GM18870 (cell line): ENCODE measurements around the gene LKAAEAR1.
"Not testable (repeated sequence)": the region's sequence is repeated elsewhere in the genome, so short reads cannot be mapped to it uniquely, and the experiment has no call there.

Experiments used
- ATAC-seq: cut with Tn5 transposase; IDR thresholded peaks from one replicate; pipeline ENCODE4 v1.9.1; 2021; ENCODE audit warnings: moderate library complexity; ENCODE audit not compliant: unreplicated experiment

The LKAAEAR1 gene, protein sequence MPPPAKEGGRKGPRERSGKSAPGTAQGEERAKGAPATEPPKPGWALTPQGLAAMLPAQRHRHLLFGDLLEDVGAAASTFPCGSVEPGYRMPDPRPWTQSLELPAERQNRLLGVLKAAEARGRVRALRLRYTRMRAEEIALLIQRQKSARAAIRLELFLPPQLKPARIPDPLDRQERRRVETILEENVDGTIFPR

DNA sequence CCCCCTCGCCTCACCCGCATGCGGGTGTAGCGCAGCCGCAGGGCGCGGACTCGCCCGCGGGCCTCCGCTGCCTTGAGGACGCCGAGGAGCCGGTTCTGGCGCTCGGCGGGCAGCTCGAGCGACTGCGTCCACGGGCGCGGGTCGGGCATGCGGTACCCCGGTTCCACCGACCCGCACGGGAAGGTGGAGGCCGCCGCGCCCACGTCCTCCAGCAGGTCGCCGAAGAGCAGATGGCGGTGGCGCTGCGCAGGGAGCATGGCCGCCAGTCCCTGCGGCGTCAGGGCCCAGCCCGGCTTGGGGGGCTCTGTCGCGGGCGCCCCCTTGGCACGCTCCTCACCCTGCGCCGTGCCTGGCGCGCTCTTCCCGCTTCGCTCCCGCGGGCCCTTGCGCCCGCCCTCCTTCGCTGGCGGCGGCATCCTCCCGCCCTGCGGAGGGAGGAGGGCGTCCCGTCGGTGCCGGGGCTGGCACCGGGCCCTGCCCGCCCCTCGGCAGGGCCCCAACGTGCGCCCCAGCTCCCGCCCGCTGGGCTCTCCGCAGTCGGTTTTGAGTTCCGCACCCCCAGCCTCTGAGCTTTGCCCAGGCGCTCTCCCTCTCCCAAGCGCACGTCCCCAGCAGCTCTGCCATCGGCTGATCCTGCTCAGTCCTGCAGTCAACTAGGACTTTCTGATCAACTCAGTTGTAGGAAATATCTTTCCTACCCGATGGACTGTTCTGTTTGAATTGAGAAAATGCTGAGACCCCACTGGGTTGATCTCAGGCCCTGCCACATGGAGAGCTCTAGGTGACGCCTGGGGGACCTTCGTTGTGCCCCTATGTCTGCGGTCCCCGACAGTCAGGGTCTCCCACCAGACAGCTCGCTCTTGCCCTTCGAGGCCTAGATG is at the start of gene LKAAEAR1:
Gene LKAAEAR1 (minus strand): TSS at position 595 of the 881 bp plus-strand sequence. CDS start 179 bp downstream, at position 416.
- ATAC-seq = no peak

DNA sequence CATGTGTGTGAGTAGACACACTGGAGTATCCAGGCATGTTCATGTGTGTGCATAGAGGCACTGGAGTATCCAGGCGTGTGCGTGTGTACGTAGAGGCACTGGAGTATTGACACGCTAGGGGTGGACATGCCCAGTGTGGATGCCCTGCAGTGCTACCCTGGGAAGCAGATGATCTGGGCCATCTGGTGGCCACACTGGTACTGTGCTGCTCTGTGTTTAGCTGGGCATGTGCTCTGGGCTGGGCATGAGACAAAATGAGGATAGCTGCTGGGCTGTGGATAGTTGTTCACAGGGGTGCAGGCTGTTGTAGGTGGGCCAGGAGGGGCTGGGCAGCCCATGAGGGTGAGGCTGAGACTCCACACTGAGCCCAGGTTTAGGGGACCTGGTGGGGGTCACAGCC is 47.2 kb upstream of the LKAAEAR1 start:
- ATAC-seq = no peak

DNA sequence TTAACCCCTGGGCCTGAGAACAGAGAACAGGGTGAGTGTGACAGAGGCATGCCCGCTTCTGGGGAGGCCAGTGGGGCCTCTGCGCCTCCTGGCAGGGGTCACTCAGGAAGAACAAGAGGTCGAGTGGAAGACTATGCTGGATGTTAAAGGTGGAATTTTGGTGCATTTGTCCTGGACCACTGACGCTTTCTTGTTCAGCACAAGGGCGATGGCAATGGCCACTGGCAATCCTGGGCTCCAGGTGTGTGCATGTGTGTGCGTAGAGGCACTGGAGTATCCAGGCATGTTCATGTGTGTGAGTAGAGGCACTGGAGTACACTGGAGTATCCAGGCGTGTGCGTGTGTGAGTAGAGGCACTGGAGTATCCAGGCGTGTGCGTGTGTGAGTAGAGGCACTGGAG is 46.7 kb upstream of the LKAAEAR1 start:
- ATAC-seq = no peak

DNA sequence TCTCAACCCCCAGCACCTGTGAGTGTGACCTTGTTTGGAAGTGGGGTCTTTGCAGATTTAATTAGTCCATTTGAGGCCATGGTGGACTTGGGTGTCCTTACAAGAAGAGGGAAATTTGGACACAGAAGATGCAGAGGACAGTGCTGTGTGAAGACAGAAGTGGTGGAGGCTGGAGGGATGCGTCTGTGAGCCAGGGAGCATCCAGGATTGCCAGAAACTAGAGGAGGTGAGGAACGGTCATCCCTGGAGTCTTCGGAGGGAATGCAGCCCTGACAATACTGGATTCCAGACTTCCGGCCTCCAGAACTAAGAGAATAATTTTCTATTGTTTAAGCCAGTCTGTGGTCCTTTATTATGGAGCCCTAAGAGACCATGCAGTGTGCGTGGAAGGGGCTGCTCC is 46.1 kb upstream of the LKAAEAR1 start:
- ATAC-seq = no peak

DNA sequence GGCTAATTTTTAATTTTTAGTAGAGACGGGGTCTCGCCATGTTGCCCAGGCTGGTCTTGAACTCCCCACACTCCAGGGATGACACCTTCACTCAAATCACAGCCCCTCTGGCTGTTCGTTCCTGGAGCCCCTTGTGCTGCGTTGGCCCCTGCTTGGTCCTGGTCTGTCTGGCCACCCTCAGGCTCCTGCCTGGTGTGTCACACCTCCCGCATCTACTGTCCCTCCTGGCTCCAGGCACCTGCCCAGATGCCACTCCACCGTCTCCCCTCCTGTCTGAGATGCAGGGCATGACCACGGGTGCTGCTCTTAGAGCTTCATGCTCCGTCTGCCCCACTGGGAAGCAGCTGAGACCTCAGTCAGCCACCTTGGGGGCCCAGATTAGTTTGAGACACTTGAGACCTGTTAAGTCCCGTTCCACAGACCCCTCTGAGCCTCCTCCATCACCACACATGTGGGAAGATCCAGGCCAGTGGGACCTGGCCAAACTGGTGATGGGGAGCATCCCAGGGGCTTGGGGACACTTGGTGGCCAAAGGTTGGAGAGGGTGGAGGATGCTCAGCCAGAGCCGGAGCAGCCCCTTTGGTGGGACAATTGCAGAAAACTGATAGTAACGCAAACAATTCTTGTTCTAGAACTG is 45.1 kb upstream of the LKAAEAR1 start:
- ATAC-seq = no peak

DNA sequence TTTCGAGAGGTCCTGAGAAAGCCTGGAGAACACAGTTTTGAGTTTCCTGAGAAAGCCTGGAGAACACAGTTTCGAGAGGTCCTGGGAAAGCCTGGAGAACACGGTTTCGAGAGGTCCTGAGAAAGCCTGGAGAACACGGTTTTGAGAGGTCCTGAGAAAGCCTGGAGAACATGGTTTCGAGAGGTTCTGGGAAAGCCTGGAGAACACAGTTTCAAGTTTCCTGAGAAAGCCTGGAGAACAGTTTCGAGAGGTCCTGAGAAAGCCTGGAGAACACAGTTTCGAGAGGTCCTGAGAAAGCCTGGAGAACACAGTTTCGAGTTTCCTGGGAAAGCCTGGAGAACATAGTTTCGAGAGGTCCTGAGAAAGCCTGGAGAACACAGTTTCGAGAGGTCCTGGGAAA is 39.3 kb upstream of the LKAAEAR1 start:
- not testable (repeated sequence) for ATAC-seq

DNA sequence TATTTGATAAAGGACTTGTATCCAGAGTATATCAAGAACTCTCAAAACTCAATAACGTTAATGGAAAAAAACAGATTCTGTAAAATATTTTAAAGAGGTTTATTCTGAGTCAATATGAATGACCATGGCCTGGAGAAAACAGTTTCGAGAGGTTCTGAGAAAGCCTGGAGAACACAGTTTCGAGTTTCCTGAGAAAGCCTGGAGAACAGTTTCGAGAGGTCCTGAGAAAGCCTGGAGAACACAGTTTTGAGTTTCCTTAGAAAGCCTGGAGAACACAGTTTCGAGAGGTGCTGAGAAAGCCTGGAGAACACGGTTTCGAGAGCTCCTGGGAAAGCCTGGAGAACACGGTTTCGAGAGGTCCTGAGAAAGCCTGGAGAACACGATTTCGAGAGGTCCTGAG is 38.7 kb upstream of the LKAAEAR1 start:
- ATAC-seq = not testable (repeated sequence)

DNA sequence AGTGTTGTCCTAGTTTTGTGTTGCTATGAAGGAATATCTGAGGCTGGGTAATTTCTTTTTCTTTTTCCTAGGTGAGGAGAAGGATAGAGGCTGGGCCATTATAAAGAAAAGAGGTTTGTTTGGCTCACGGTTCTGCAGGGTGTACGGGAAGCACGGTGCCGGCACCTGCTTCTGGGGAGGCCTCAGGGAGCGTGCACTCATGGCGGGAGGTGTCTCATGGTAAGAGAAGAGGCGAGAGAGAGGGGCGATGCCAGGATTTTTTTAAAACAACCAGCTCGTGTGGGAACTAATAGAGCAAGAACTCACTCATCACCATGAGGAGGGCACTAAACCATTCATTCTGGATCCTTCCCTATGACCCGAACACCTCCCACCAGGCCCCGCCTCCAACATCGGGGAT is 37.4 kb upstream of the LKAAEAR1 start:
- no peak for ATAC-seq

DNA sequence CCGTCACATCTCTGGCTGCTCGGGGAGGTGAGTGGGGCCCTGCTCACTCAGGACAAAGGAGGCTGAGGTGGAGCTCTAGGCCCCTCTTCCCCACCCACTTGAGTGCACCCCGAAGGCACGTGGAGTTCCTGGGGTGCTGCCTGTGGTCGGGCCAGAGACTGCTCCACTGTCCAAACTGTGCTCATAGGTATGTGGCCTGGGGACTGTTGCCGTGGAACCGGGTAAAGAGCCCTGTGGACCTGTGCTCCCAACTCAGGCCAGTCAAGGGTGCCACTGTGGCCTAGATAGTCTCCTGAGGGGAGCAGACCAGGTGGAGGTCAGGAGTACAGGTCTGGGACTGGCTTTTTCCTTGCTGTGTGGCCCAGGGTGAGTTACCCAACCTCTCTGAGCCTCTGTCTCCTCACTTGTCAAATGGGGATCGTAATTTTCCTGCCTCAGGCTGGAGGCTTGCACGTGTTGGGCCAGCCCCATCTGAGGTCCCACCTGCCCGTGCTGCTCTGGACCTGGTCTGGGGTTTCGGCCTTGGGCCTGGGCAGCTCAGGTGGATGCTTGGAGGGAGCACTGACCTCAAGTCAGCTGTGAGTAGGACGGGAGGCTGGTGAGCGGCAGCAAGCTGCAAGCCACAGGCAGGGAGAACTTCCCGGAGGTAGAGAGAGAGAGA is 35.6 kb upstream of the LKAAEAR1 start:
- ATAC-seq = no peak

DNA sequence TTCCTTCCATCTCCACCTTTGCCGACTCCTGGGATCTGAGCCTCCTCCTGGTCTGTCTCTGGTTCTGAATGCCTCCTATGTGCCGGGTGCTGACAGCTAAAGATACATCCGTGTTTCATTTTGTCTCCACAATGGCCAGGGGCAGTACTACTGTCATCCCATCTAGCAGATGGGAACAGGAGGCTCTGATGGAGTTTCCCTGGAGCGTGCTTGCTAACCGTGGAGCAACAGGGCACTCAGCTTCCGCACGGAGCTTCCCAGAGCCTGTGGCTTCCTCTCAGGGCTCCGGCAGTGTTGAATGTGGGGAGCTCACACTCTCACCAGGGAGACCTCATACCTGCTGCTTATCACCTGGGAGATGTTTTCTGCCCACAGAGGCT is 35.1 kb upstream of the LKAAEAR1 start:
- no peak for ATAC-seq

DNA sequence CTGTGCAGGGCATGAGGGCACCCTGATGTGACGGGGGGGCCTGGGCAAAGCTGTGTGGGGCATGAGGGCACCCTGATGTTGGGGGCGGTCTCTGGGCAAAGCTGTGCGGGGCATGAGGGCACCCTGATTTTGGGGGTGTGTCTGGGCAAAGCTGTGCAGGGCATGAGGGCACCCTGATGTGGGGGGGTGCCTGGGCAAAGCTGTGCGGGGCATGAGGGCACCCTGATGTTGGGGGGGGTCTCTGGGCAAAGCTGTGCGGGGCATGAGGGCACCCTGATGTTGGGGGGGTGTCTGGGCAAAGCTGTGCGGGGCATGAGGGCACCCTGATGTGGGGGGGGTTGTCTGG is 33.2 kb upstream of the LKAAEAR1 start:
- ATAC-seq = not testable (repeated sequence)

DNA sequence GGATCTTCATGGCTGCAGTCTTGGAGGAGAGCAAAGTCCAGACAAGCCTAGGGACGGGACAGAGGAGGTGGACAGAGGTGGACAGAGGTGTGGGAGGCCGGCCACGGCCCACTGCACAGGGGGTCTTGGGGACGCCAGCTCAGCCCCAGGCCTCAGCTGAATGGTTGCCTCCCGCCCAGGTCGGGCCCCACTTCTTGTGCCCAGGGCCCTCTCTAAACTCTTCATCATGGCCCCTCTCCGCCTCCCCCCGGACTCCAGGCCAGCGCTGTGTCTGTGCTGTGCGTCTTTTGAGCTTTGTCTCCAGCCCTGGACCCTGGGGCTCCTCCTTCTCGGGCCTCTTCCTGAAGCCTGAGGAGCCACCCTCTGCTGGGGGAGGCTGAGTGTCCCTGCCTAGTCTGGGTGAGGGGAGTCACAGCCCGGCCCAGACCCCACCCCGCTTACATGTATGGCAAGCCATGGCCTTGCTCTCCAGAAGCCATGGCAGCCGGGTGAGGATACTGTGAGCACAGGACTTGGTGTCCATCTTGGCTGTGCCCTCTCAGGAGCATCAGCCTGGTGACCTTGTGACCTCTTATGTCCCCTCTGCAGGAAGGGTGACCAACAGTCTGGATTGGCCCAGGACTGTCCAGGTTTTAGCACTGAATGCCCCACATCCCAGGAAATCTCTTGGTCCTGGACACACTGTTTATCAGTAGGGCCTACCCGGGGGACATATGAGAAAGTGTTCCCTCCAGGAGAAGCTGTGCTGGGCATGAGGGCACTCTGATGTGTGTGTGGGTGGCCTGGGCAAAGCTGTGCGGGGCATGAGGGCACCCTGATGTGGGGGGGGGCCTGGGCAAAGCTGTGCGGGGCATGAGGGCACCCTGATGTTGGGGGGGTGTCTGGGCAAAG is 32.6 kb upstream of the LKAAEAR1 start:
- ATAC-seq = no peak

DNA sequence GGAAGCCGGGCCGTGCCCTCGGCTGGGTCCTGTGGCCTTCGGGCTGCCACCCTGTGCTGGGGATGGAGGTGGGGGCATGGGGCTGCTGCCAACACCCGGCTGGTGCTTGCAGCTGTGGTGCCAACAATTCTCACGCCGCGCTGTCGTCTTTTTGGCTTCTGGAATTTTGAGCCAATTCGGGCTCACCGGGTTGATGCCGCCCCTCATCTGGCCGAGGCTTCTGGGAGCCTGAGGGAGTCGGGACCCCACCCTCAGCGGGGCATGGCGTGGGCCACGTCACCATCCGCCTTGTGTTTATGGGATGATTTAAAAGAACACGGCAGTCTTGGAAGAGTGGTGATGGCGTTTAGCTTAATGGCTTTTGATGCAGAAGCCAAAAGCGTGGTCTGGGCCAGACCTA is 31.8 kb upstream of the LKAAEAR1 start:
- no peak for ATAC-seq

DNA sequence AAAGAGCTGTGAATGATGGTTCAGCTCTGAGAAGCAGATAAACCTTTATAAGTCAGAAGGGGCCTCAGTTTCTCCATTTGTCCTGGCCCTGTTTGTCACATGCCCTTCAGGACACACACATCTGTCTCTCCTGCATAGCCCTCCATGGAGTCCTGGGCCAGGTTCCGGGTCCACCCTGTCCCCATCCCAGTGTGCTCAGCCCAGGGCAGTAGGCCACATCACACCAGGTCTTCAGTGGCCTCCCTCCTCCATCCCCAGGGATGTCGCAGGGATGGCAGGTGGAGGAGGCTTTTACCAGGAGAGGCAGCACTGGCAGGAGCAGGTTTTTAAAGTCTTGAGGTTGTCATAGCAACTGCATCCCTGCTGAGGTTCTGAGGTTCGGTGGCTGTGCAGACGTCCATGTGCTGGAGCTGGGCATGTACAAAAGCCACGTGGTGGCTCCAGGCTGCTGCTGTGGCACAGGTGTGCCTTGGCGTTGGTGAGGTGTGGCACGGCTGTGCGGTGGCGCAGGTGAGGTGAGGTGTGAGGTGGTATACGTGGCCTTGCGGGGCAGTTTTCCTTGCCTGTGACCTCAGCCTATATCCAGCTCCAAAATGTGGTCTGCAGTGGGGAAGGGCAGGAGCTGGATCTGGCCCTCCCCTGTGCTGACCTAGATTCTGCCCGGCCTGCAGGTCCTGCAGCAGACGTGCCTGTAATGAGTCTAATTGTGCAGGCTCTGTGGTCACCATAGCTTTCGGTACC is 31.1 kb upstream of the LKAAEAR1 start:
- ATAC-seq = no peak

DNA sequence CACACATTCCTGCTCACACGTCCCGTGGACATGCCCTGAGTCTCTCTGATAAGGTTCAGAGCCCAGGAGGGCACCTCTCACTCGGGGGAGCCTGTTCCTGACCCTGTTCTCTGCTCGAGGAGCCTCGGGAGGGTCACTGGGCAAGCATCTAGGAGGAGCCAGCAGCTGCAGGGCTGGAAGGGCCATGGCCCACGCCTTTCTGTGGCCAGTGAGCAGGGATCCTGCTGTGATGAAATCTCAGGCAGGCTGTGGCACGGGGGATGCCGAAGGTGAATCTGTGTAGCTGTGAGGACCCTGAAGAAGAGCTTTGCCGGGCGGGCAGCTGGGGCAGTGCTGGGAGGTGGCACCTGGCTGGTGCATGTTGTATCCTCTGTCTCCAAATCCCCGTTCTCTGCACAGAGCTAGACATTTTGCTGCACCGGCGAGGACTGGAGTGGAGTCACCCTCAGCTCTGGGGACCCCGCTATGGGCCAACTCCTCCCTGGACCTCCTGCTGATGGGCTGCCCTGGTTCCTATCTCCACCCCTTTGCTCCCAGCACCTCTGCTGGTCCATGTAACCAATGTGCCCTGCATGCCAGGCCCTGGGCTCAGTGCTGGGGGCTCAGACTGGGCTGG is 30.3 kb upstream of the LKAAEAR1 start:
- no peak for ATAC-seq

DNA sequence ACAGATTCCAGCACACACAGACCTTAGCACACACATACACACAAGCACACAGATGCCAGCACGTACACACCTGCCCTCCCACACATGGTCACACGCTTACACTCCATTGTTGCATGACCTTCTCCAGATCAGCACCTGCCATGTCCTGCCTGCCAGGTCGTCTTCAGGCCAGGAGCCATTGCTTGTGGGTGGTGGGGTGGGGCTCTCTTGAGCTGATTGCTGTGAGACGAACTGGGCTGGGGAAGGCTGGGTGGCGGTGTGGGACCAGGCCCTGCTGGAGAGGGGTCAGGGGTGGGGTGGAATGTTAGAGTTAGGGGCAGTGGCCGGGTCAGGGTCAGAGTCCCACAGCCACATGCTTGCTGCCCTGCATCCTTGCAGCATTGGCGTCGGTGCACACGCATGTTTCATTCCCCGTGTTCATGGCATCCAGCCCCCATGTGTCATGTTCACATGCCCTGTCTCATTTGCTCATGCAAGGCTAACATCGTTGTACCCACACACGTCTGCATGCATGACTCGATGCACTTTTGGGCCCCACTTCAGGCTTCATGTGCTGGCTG is 29.7 kb upstream of the LKAAEAR1 start:
- no peak for ATAC-seq

DNA sequence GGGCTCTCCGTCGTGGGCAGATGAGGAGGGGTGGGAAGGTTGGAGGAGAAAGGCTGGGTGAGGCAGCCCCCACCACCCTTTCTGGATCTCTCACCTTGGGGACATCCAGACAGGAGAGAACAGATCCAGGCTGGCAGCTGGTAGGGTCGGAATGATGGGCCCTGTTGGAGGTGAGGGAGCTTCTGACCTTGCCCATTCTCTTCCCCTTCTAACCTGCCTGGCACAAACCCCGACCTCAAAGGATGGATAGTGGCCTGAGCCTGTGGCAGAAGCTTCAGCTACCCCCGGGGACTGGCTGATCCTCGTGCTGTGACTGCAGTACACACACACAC is 29.2 kb upstream of the LKAAEAR1 start:
- no peak for ATAC-seq

DNA sequence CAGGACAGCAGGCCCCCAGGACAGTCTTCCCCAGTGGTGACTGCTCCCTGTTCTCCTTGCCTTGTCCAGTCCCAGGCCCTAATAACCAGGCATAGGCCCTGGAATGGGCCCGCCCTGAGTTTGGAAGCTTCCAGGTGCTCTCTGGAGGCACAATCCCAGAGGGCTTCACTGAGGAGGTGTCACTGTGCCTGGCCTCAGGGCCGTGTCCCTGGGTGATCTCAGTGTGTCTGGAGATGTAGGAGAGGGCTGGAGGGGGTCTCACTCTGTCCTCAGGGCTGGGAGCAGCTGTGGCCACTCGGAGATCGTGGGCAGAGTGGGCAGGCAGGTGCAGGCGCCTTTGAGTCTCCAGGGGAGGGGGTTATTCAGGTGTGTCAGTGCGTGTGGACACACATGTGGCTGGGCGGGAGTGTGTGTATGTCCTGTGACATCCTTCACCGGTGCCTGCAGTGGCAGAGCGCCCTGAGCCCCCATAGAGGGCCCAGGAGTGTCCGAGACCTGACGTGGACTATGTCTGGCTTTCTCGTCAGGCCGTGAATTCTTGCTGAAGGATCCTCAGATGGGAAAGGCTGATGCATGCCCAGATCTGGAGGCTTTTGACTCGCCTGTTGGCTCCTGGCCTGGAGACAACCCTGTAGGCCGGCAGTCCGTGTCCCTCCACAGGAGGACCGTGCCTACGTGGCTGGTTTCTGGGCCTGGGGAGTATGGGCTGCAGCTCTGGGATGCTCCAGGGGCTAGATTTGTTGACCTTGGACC is 28.7 kb upstream of the LKAAEAR1 start:
- no peak for ATAC-seq
